ENCODE measurements around the gene AIF1.

The AIF1 gene

DNA sequence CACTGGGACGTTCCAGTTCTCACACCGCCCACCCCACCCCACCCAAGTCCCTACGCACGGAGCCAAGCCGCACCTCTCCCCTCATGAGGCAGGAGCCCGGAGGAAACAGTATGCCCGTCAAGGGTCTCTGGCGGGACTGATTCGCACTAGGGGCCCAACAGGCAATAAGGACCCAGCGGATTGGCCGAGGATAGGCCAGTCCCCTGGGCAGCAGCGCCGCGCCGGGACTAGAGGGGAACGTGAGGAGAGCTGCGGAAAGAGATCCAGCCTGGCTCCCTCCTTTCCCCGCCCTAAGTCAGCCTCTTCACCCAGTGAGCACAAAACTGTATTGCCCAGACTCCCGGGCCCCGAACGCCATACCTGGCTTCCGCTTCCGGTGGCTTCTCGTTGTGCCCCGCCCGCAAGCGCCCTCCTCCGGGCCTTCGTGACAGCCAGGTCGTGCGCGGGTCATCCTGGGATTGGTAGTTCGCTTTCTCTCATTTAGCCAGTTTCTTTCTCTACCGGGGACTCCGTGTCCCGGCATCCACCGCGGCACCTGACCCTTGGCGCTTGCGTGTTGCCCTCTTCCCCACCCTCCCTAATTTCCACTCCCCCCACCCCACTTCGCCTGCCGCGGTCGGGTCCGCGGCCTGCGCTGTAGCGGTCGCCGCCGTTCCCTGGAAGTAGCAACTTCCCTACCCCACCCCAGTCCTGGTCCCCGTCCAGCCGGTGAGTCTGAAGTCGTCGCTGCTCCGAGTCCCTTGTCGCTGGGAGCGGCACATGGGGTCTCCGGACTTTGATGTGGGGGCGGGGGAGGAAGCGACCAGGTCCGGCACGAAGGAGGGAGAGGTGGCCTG is 50.7 kb downstream of the AIF1 start, which contains the start of gene CSNK2B:
Gene CSNK2B, plus strand, starts transcription at position 580 of the 836 bp plus-strand sequence. CDS start 752 bp downstream, outside the sequence.
- no peaks in the 10 kb centered on the region for H3K9me3 ChIP-seq (ENCODE audit: control insufficient read depth, insufficient read depth, low read length)
- H3K4me1 ChIP-seq (ENCODE audit: control insufficient read depth, insufficient read depth, low read length): peaks cover 3% of the 10 kb centered on the region
- H3K9ac ChIP-seq (ENCODE audit: low read depth, low read length): peak within 1 kb of the TSS; percentile 97
- H3K4me3 ChIP-seq (ENCODE audit: low read depth, low read length): peak within 1 kb of the TSS; percentile 97
- H3K27me3 ChIP-seq (ENCODE audit: control insufficient read depth, insufficient read depth, low read length): no peaks in the 10 kb centered on the region
- peaks cover 45% of the 10 kb centered on the region for H3K36me3 ChIP-seq (ENCODE audit: control insufficient read depth, insufficient read depth, low read length)

GRCh38 chr6:31666337-31666965 is 51.4 kb downstream of the AIF1 start:
- Histone ChIP-seq H3K36me3 (ENCODE audit: control insufficient read depth, insufficient read depth, low read length) (peaks cover 51% of the 10 kb centered on the region), H3K4me3 (ENCODE audit: low read depth, low read length) (peak overlapping the region; percentile 97), H3K27me3 (ENCODE audit: control insufficient read depth, insufficient read depth, low read length) (no peaks in the 10 kb centered on the region), H3K4me1 (ENCODE audit: control insufficient read depth, insufficient read depth, low read length) (peaks cover 3% of the 10 kb centered on the region), H3K9me3 (ENCODE audit: control insufficient read depth, insufficient read depth, low read length) (no peaks in the 10 kb centered on the region), H3K9ac (ENCODE audit: low read depth, low read length) (peak overlapping the region; percentile 70)
